Hepatocyte (in vitro differentiated cells): Measurements from ENCODE around the gene CFAP77. TPM values are rescaled to one million over a fixed set of nuclear protein-coding genes. Genes with fewer than 3 reads are reported as not detected.

Source experiments
- DNase-seq: peaks from one replicate; pipeline ENCODE4 v3.0.0-alpha.2; 2016; ENCODE audit warnings: low spot score
- H2AFZ ChIP-seq: fragments of 200-600 bp; sonication (generic); 2 replicates; pipeline ENCODE4 v1.6.0; 2016; ENCODE audit warnings: antibody characterized with exemption, mild to moderate bottlenecking
- H3K27ac ChIP-seq: fragments of 200-600 bp; sonication (generic); 2 replicates; pipeline ENCODE4 v1.5.1; 2016; ENCODE audit warnings: mild to moderate bottlenecking
- H3K27me3 ChIP-seq: fragments of 200-600 bp; sonication (generic); 2 replicates; pipeline ENCODE4 v1.6.1; 2016
- H3K36me3 ChIP-seq: fragments of 200-600 bp; sonication (generic); replicated peaks from 2 replicates; pipeline ENCODE4 v1.5.1; 2016; ENCODE audit warnings: low read depth; ENCODE audit not compliant: insufficient read depth
- H3K4me1 ChIP-seq: fragments of 200-600 bp; sonication (generic); 2 replicates; pipeline ENCODE4 v1.5.1; 2016; ENCODE audit warnings: mild to moderate bottlenecking, moderate library complexity; ENCODE audit not compliant: insufficient read depth
- H3K4me2 ChIP-seq: fragments of 200-600 bp; sonication (generic); 2 replicates; pipeline ENCODE4 v1.6.0; 2016
- H3K4me3 ChIP-seq: fragments of 200-600 bp; sonication (generic); 2 replicates; pipeline ENCODE4 v1.5.1; 2016; ENCODE audit warnings: mild to moderate bottlenecking
- H3K79me2 ChIP-seq: fragments of 200-600 bp; sonication (generic); 2 replicates; pipeline ENCODE4 v1.6.0; 2017; ENCODE audit warnings: mild to moderate bottlenecking
- H3K9me2 ChIP-seq: fragments of 200-600 bp; sonication (generic); replicated peaks from 2 replicates; pipeline ENCODE4 v1.6.0; 2017; ENCODE audit warnings: mild to moderate bottlenecking; ENCODE audit not compliant: insufficient read depth
- H3K9me3 ChIP-seq: fragments of 200-600 bp; sonication (generic); 2 replicates; pipeline ENCODE4 v1.5.1; 2016; ENCODE audit warnings: low read depth, mild to moderate bottlenecking
- H4K20me1 ChIP-seq: fragments of 200-600 bp; sonication (generic); 2 replicates; pipeline ENCODE4 v1.6.0; 2016; ENCODE audit warnings: mild to moderate bottlenecking; ENCODE audit not compliant: insufficient read depth, poor library complexity, severe bottlenecking
- CTCF ChIP-seq: fragments of 200-600 bp; sonication (generic); IDR thresholded peaks from 2 replicates; pipeline ENCODE4 v1.5.1; 2016; ENCODE audit warnings: antibody characterized with exemption, mild to moderate bottlenecking; ENCODE audit not compliant: poor library complexity
- EZH2 ChIP-seq: fragments of 200-600 bp; sonication (generic); IDR thresholded peaks from 2 replicates; pipeline ENCODE4 v1.6.1; 2016; ENCODE audit warnings: antibody characterized with exemption, mild to moderate bottlenecking, borderline replicate concordance
- EZH2phosphoT487 ChIP-seq: fragments of 200-600 bp; sonication (generic); IDR thresholded peaks from one replicate; pipeline ENCODE4 v1.6.1; 2018; ENCODE audit warnings: antibody characterized with exemption, mild to moderate bottlenecking, low read depth, moderate library complexity; ENCODE audit not compliant: unreplicated experiment, severe bottlenecking
- WGBS: methylation state at CpG from one replicate; pipeline ENCODE4 v1.1.6; 2016; ENCODE audit warnings: low lambda C conversion rate; ENCODE audit errors: missing lambda C conversion rate; 5-methylcytosine and 5-hydroxymethylcytosine counted together
- polyA plus RNA-seq: library from polyadenylated mRNA; unstranded; fragments of >200 nt; fragmentation: Nextera tagmentation; extraction: Ambion mirVana; gene quantifications from 2 replicates; pipeline ENCODE4 v1.2.1, GENCODE V29; 2016
- total RNA-seq: library from RNA; depleted of rRNA; stranded (reverse); fragments of >200 nt; gene quantifications from 2 replicates; pipeline ENCODE4 v1.2.3, GENCODE V29; 2014

CFAP77 gene
- total and polyA plus RNA-seq, 2 experiments from 2014 or later, result 0.70 to 1.2 TPM

DNA sequence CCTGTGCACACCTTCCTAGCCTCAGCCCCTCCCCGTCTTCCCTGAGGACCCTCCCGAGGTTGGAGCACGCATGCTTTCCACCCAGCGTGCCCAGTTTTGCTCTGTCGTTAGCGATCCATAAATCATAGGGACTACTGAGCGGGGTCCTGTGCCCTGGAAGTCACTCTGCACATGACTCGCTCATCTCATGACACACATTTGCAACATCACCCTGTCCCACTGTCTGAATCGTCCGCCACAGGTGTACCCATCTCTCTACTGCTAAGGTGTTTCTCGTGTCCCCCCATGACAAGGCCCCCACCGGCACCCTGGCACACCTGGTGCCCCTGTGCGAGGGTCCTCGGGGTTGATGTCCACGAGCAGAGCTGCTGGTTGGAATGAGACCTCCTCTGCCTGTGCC, 103.4 kb downstream of the CFAP77 start:
- no peaks in the 10 kb centered on the region for H4K20me1 ChIP-seq
- no peak overlapping the region for H3K27ac ChIP-seq
- H3K4me3 ChIP-seq, result no peak overlapping the region
- H3K36me3 ChIP-seq, result no peaks in the 10 kb centered on the region
- H3K79me2 ChIP-seq, result no peaks in the 10 kb centered on the region
- WGBS, result 89% methylated on average over 15 of the region's 15 CpGs
- no peaks in the 10 kb centered on the region for H3K9me3 ChIP-seq
- TF ChIP-seq CTCF, result no peak
- TF ChIP-seq EZH2phosphoT487, result no peak
- TF ChIP-seq EZH2, result no peak
- H3K4me1 ChIP-seq, result no peaks in the 10 kb centered on the region
- H3K4me2 ChIP-seq, result no peak overlapping the region
- peaks cover 8% of the 10 kb centered on the region for H3K27me3 ChIP-seq
- no peak for DNase-seq
- no peaks in the 10 kb centered on the region for H3K9me2 ChIP-seq
- H2AFZ ChIP-seq, result no peak overlapping the region

DNA sequence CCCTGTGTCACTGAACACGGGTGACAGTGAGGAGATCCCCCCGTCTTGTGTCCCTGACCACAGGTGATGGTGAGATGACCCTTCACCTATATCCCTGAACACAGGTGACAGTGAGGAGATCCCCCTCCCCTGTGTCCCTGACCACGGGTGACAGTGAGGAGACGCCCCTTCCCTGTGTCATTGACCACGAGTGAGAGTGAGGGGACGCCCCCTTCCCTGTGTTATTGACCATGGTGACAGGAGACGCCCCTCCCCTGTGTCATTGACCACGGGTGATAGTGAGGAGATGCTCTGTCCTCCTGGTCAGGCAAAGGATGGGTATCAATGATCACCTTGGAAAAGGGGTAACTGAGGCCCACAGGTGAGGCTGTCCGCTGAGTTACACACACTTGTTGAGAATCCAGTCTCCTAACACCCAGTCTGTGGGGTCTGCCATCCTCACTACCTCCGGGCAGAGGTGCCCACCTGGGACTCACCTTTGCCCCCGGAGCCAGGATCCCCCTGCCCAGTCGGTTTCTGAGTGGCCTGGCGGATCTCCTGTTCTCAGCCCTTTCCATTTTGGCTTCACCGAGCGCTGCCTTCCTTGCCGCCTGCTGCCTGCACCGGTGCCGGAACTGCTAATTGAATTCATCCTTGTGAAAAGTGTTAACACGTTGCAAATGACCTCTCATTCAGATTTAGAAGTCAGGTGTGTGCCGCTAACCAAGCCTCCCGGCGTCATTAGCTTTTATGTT, 104.2 kb downstream of the CFAP77 start:
- no peak for TF ChIP-seq EZH2
- no peak for TF ChIP-seq CTCF
- no peak for TF ChIP-seq EZH2phosphoT487
- Histone ChIP-seq H3K4me3 (no peak overlapping the region), H3K4me1 (no peaks in the 10 kb centered on the region), H3K4me2 (no peak overlapping the region), H3K9me2 (no peaks in the 10 kb centered on the region), H3K9me3 (no peaks in the 10 kb centered on the region), H2AFZ (no peak overlapping the region), H3K27ac (no peak overlapping the region), H4K20me1 (no peaks in the 10 kb centered on the region), H3K27me3 (peaks cover 8% of the 10 kb centered on the region), H3K79me2 (no peaks in the 10 kb centered on the region), H3K36me3 (no peaks in the 10 kb centered on the region)
- 77% methylated on average over 22 of the region's 22 CpGs for whole genome bisulfite sequencing
- DNase-seq, result no peak

DNA sequence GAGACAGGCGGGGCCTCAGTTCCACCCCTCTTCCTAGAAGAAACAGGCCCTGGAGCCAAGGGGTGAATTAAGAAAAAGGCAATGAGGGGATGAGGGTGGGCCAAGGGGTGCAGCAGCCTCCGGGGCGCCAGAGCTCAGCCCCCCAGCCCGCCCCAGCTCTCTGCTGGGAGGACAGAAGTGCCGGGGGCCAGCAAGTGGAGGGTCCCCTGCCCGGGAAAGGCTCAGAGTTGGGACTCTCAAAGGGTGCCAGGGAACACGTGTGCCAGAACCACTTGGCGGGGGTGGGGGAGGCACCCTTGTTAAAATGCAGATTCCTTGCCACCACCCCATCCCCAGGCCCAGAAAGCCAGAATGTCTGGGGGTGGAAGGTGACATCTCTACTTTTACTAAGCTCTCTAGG, 104.8 kb downstream of the CFAP77 start:
- Histone ChIP-seq H3K4me1 (no peaks in the 10 kb centered on the region), H3K4me2 (no peak overlapping the region), H3K9me3 (no peaks in the 10 kb centered on the region), H3K27me3 (peaks cover 8% of the 10 kb centered on the region), H3K4me3 (no peak overlapping the region), H4K20me1 (no peaks in the 10 kb centered on the region), H3K79me2 (no peaks in the 10 kb centered on the region), H2AFZ (no peak overlapping the region), H3K9me2 (no peaks in the 10 kb centered on the region), H3K36me3 (no peaks in the 10 kb centered on the region), H3K27ac (no peak overlapping the region)
- 76% methylated on average over 8 of the region's 8 CpGs for WGBS
- no peak for DNase-seq
- TF ChIP-seq EZH2, result no peak
- no peak for TF ChIP-seq EZH2phosphoT487
- TF ChIP-seq CTCF, result no peak
